Neuron (in vitro differentiated cells): Measurements from ENCODE around the gene PKM.

Experiments used
- H2AFZ ChIP-seq: one replicate; pipeline ENCODE4 v1.6.1; 2013; ENCODE audit warnings: low read depth, mild to moderate bottlenecking, inconsistent platforms, low read length, moderate library complexity
- H3K27me3 ChIP-seq: one replicate; pipeline ENCODE4 v1.6.1; 2013; ENCODE audit warnings: low read length; ENCODE audit not compliant: insufficient read depth
- H3K36me3 ChIP-seq: one replicate; pipeline ENCODE4 v1.6.1; 2013; ENCODE audit warnings: low read length; ENCODE audit not compliant: insufficient read depth
- H3K4me1 ChIP-seq: one replicate; pipeline ENCODE4 v1.6.1; 2013; ENCODE audit warnings: low read length; ENCODE audit not compliant: insufficient read depth
- H3K4me3 ChIP-seq: 2 replicates; pipeline ENCODE4 v1.5.1; 2013; ENCODE audit warnings: mild to moderate bottlenecking, low read length, moderate library complexity
- H3K9me3 ChIP-seq: one replicate; pipeline ENCODE4 v1.6.1; 2013; ENCODE audit warnings: low read length

Gene PKM

DNA sequence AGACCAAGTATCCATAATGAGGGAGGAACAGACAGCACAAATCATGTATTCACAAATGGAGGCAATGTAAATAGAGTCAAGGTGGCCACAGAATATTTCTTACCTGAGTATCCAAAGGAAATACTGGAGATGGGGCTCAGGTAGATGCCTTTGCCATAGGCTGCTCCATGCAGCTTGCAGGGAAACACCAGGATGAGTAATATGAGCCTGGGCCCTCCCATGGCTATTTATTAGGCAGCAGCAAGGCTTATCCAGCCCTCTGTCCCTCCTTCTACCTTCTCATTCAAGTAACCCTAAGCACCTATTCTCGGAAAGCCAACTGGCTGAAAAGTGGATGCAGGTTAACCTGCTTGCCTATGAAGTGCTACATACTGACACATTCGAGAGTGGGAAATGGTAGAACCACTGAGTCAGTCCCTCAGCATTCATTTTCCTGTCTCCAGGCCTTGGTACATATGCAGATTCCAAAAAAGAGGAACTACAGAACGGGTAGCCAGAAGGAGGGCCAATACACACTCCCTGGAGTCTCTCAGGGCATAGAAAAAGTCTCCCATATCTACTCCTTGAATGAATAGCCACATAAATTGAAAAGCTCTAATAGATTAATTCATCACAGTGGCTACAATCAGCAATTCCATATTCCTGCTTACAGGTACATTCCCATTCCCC is 18.3 kb upstream of the PKM start:
- H3K4me1 ChIP-seq, result no peaks in the 10 kb centered on the region
- H3K4me3 ChIP-seq, result no peak overlapping the region
- H3K9me3 ChIP-seq, result no peaks in the 10 kb centered on the region
- H2AFZ ChIP-seq, result no peak overlapping the region
- H3K36me3 ChIP-seq, result peaks cover 70% of the 10 kb centered on the region
- no peaks in the 10 kb centered on the region for H3K27me3 ChIP-seq

GRCh38 chr15:72248514-72248913 is 17.5 kb upstream of the PKM start:
- Histone ChIP-seq H3K27me3 (no peaks in the 10 kb centered on the region), H3K9me3 (no peaks in the 10 kb centered on the region), H2AFZ (no peak overlapping the region), H3K36me3 (peaks cover 70% of the 10 kb centered on the region), H3K4me3 (no peak overlapping the region), H3K4me1 (no peaks in the 10 kb centered on the region)

GRCh38 chr15:72242775-72243370 is 11.9 kb upstream of the PKM start:
- H3K27me3 ChIP-seq, result no peaks in the 10 kb centered on the region
- H3K36me3 ChIP-seq, result peaks cover 61% of the 10 kb centered on the region
- H3K4me3 ChIP-seq, result no peak overlapping the region
- H2AFZ ChIP-seq, result no peak overlapping the region
- H3K9me3 ChIP-seq, result no peaks in the 10 kb centered on the region
- no peaks in the 10 kb centered on the region for H3K4me1 ChIP-seq

- Histone ChIP-seq H3K27me3 (no peaks in the 10 kb centered on the region), H3K4me3 (no peak overlapping the region), H2AFZ (no peak overlapping the region), H3K9me3 (no peaks in the 10 kb centered on the region), H3K4me1 (no peaks in the 10 kb centered on the region), H3K36me3 (peaks cover 49% of the 10 kb centered on the region)
Measured at GRCh38 chr15:72239652-72240051, 8.7 kb upstream of the PKM start.

DNA sequence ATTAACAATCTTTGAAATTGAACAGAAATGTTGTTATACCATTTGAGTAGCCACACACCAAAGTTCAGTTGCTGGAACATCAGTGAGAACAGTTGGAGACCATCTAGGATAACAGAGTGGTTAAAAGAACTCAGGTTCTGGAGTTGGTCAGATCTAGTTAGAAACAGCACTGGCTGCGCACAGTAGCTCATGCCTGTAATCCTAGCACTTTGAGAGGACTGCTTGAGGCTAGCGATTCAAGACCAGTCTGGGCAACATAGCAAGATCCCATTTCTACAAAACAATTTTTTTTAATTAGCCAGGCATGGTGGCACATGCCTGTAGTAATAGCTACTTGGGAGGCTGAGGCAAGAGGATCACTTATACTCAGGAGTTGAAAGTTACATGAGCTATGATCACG is 7.6 kb upstream of the PKM start:
- H3K27me3 ChIP-seq, result no peaks in the 10 kb centered on the region
- no peak overlapping the region for H2AFZ ChIP-seq

DNA sequence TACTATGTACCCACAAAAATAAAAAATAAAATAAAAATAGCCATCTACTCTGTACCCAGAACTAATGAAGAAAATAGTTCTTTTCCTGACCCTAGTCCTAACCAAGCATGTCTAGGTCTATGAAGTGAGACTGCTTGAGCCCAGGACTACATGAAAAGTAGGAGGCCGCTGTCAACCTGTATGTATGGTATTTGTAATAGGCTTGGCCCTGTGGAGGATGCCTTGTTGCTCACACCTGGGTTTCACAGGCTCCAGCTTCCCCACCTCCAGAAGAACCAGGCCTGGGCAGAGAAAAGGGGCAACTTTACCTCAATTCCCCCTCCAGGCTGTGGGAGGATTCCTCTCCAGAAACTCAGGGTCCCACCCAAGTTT is 6.8 kb upstream of the PKM start:
- no peak overlapping the region for H2AFZ ChIP-seq
- H3K36me3 ChIP-seq, result peaks cover 33% of the 10 kb centered on the region
- H3K4me1 ChIP-seq, result no peaks in the 10 kb centered on the region
- H3K27me3 ChIP-seq, result no peaks in the 10 kb centered on the region
- no peak overlapping the region for H3K4me3 ChIP-seq
- no peaks in the 10 kb centered on the region for H3K9me3 ChIP-seq

More for the DNA sequence above, 7.6 kb upstream of the PKM start:
- Histone ChIP-seq H3K36me3 (peaks cover 40% of the 10 kb centered on the region), H3K4me3 (no peak overlapping the region), H3K4me1 (no peaks in the 10 kb centered on the region), H3K9me3 (no peaks in the 10 kb centered on the region)

DNA sequence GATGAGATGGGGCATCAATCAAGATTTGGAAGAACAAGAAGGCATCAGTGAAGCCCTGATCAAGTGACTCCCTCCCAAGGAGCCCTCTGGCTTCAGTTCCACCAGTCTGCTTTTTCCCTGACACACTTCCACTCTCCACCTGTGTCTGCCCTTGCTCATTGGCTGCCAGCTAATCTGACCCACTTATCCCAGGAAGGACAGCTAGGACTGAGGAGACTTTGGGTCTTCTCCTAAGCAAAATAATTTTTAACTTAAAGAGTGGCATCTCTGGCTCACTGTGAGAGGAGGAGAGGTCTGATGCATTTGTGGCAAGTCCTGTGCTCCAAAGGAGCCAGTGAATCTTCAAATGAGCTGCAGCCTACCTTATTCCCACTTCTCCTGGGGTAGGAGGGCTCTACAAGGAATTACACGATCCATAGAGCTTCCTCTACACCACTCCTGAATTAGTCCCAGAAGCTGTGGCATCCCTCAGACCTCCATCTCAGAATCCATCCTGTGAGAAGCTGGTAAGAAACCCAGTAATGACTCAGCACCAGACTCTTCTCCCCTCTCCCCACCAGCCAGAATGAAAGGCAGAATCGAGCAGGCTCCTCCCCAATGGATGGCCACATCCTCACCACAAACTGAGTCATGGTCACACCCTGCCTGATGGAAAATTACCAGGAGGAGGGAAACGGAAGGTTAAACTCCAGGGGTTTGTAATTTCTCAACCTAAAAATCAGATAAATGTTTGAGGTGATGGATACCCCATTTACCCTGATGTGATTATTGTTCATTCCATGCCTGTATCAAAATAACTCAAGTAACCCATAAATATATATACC is 6.3 kb upstream of the PKM start:
- no peaks in the 10 kb centered on the region for H3K27me3 ChIP-seq
- H2AFZ ChIP-seq, result no peak overlapping the region
- no peak overlapping the region for H3K4me3 ChIP-seq
- H3K9me3 ChIP-seq, result no peaks in the 10 kb centered on the region
- peaks cover 27% of the 10 kb centered on the region for H3K36me3 ChIP-seq
- H3K4me1 ChIP-seq, result peaks cover 4% of the 10 kb centered on the region

GRCh38 chr15:72236381-72237003 is 5.5 kb upstream of the PKM start:
- H3K36me3 ChIP-seq, result peaks cover 20% of the 10 kb centered on the region
- peaks cover 7% of the 10 kb centered on the region for H3K4me1 ChIP-seq
- H3K9me3 ChIP-seq, result no peaks in the 10 kb centered on the region
- no peak overlapping the region for H2AFZ ChIP-seq
- H3K27me3 ChIP-seq, result no peaks in the 10 kb centered on the region
- H3K4me3 ChIP-seq, result no peak overlapping the region

DNA sequence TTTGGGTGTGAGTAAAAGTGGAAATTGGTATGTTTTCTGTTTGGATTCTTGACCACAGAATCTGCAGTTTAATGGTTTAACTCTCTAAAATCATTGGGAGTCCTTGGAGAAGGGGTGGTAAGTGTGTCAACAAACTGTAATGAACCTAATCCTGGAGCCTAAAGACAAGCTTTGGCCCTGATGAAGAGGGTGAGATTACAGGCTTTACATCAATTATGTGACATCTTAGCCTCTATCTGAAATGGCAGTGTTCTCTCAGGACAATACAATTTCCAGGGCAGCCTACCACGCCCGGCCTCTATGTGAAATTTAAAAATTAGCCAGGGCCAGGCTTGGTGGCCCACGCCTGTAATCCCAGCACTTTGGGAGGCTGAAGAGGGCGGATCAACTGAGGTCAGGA is 4.3 kb upstream of the PKM start:
- Histone ChIP-seq H3K4me1 (peaks cover 7% of the 10 kb centered on the region), H3K36me3 (peaks cover 8% of the 10 kb centered on the region), H2AFZ (no peak overlapping the region), H3K4me3 (no peak overlapping the region), H3K9me3 (no peaks in the 10 kb centered on the region), H3K27me3 (no peaks in the 10 kb centered on the region)

DNA sequence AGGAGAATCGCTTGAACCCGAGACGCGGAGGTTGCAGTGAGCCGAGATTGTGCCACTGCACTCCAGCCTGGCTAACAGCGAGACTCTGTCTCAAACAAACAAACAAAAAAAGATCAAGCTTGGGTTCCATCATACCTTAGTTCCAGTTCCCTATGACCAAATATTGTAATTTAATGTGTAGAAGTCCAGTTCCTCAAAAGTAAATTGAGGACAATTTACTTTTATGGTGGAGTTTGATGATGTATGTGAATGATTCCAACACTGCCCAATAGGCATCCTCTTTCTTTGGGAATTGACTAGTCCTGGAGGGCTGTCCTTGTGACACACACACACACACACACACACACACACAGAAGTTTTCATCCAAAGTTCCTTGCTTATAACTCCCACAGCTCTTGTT is 2.8 kb upstream of the PKM start:
- H3K4me3 ChIP-seq, result no peak overlapping the region
- no peaks in the 10 kb centered on the region for H3K36me3 ChIP-seq
- H3K27me3 ChIP-seq, result no peaks in the 10 kb centered on the region
- peaks cover 15% of the 10 kb centered on the region for H3K4me1 ChIP-seq
- no peaks in the 10 kb centered on the region for H3K9me3 ChIP-seq
- H2AFZ ChIP-seq, result no peak overlapping the region

DNA sequence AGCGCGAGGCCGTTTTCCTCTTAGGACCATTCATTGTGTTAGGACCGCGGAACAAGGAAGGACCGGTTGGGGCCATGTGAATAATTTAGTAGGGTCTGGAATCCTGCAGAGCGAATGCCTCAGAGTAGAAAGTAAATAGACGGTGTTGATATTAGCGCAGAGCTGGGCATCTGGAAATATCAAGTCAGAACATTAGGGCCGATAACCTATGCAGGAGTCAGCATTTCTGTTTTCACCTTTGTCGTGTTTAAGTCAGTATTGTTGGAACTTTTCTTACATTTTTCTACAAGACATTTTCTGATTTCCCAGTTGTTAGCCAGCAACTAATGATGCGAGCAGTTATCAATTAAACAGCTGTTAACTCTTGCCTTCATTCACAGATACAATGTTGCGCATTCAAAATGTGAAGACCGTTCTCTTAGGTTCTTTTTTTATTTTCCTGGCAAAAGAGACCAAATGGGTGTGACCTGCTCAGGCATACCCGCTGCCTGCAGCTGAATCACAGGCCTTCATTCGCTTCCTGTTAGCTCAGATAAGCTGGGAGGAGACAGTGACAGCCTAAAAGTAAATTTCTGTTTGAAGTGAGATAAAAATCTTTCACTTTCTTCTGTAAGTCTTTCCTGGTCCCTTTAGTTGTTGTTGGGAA is 966 bp upstream of the PKM start:
- Histone ChIP-seq H3K4me1 (peaks cover 30% of the 10 kb centered on the region), H3K36me3 (no peaks in the 10 kb centered on the region), H3K9me3 (no peaks in the 10 kb centered on the region), H3K4me3 (peak overlapping the region; percentile 98), H3K27me3 (no peaks in the 10 kb centered on the region), H2AFZ (peak overlapping the region; percentile 85)

- no peak overlapping the region for H2AFZ ChIP-seq
- H3K4me3 ChIP-seq, result peak overlapping the region; percentile 98
- peaks cover 6% of the 10 kb centered on the region for H3K36me3 ChIP-seq
Measured at GRCh38 chr15:72230197-72231065, 559 bp downstream of the PKM start.

More at GRCh38 chr15:72230197-72231065, 559 bp downstream of the PKM start:
- Histone ChIP-seq H3K9me3 (no peaks in the 10 kb centered on the region), H3K27me3 (no peaks in the 10 kb centered on the region), H3K4me1 (peaks cover 35% of the 10 kb centered on the region)
